Measurements from ENCODE around the gene GRID2.

GRCh38 chr4:92381616-92382015 lies 77.8 kb downstream of the GRID2 start:
- no peak for TF ChIP-seq POLR2A (IDR thresholded peaks at IDR 0.05)
- TF ChIP-seq, protein P1, sequence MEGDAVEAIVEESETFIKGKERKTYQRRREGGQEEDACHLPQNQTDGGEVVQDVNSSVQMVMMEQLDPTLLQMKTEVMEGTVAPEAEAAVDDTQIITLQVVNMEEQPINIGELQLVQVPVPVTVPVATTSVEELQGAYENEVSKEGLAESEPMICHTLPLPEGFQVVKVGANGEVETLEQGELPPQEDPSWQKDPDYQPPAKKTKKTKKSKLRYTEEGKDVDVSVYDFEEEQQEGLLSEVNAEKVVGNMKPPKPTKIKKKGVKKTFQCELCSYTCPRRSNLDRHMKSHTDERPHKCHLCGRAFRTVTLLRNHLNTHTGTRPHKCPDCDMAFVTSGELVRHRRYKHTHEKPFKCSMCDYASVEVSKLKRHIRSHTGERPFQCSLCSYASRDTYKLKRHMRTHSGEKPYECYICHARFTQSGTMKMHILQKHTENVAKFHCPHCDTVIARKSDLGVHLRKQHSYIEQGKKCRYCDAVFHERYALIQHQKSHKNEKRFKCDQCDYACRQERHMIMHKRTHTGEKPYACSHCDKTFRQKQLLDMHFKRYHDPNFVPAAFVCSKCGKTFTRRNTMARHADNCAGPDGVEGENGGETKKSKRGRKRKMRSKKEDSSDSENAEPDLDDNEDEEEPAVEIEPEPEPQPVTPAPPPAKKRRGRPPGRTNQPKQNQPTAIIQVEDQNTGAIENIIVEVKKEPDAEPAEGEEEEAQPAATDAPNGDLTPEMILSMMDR (IDR thresholded peaks at IDR 0.05), result no peak
- no peak for TF ChIP-seq POLR2AphosphoS5 (IDR thresholded peaks at IDR 0.05)

Measured in breast epithelium (tissue), 3 donors.